Right hindlimb (tissue), 1 donor: ENCODE data around the gene ZFP28.

Experiments
- DNase-seq: peaks from one replicate; pipeline ENCODE4 v3.0.0-alpha.2; 2018

ZFP28 gene

DNA sequence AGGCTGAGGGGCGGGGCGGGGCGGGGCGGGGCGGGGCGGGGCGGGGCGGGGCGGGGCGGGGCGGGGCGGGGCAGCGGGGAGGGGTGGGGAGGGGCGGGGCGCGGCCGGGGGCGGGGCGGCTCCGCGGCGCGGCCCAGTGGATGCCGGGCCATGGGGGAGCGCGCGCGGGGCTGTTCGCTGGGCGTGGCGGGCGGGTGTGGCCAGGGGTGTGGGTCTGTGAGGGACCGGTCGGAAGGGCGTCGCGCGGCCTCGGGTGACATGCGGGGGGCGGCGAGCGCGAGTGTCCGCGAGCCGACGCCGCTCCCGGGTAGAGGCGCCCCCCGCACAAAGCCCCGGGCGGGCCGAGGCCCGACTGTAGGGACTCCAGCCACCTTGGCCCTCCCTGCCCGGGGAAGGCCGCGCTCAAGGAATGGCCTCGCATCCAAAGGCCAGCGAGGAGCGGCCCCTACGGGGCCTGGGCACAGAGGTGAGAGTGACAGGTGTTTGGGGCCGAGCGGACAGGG, at the start of gene ZFP28:
Gene ZFP28, plus strand, starts transcription at position 188 of the 503 bp plus-strand sequence. Its CDS starts 71 bp downstream, at position 259.
- no peak for DNase-seq

GRCh38 chr19:56491399-56491798, 47.3 kb upstream of the ZFP28 start:
- DNase-seq, result no peak

DNA sequence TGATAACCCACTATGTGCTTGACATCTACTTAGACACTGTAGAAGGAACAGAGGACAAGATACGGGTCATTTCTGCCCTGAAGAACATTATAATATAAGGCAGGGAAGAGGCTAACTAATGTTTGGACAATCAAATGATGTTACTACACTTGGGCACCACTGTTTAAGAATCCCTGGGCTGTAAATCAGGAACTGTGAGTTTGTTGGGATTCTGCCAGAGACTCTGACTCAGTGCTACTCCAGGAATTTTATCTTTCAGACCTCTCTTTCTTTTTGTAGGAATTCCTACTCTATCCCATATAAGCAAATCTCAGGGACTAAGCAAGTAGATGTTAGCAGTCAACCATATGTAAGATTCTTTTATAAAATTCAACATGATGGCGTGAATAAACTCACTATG, 34.2 kb upstream of the ZFP28 start:
- no peak for DNase-seq

GRCh38 chr19:56507446-56508289, 31.1 kb upstream of the ZFP28 start, which contains the start of gene ZNF471:
Gene ZNF471, plus strand, starts transcription at chr19:56507855. Its CDS starts 3,717 bp downstream, at chr19:56511572.
- DNase-seq, result peak; percentile 99

- DNase-seq, result peak; percentile 21
Measured at GRCh38 chr19:56508290-56508778, 30.4 kb upstream of the ZFP28 start.

DNA sequence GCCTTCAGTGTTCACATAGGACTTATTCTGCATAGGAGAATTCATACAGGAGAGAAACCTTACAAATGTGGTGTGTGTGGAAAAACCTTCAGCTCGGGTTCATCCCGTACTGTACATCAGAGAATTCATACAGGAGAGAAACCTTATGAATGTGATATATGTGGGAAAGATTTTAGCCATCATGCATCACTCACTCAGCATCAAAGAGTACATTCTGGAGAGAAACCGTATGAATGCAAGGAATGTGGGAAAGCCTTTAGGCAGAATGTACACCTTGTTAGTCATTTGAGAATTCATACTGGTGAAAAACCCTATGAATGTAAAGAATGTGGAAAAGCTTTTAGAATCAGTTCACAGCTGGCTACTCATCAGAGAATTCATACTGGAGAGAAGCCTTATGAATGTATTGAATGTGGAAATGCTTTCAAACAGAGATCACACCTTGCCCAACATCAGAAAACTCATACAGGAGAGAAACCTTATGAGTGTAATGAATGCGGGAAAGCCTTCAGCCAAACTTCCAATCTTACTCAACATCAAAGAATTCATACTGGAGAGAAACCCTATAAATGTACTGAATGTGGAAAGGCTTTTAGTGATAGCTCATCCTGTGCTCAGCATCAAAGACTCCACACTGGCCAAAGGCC, 13.4 kb upstream of the ZFP28 start:
- DNase-seq, result no peak

- DNase-seq, result no peak
Measured at GRCh38 chr19:56537442-56537841, 1.3 kb upstream of the ZFP28 start.

- peak; percentile 95 for DNase-seq
Measured at GRCh38 chr19:56538254-56538760, 441 bp upstream of the ZFP28 start.

GRCh38 chr19:56543776-56544175, 5.0 kb downstream of the ZFP28 start:
- no peak for DNase-seq

GRCh38 chr19:56547535-56547934, 8.8 kb downstream of the ZFP28 start:
- no peak for DNase-seq

DNA sequence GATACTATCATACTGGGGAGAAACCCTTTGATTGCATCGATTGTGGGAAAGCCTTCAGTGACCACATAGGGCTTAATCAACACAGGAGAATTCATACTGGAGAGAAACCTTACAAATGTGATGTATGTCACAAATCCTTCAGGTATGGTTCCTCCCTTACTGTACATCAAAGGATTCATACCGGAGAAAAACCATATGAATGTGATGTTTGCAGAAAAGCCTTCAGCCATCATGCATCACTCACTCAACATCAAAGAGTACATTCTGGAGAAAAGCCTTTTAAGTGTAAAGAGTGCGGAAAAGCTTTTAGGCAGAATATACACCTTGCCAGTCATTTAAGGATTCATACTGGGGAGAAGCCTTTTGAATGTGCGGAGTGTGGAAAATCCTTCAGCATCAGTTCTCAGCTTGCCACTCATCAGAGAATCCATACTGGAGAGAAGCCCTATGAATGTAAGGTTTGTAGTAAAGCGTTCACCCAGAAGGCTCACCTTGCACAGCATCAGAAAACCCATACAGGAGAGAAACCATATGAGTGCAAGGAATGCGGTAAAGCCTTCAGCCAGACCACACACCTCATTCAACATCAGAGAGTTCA, 15.6 kb downstream of the ZFP28 start:
- DNase-seq, result no peak

GRCh38 chr19:56562766-56563165, 24.0 kb downstream of the ZFP28 start:
- no peak for DNase-seq

- no peak for DNase-seq
Measured at GRCh38 chr19:56566904-56567273, 28.1 kb downstream of the ZFP28 start.

- DNase-seq, result peak; percentile 97
Measured at GRCh38 chr19:56567274-56568120, 28.7 kb downstream of the ZFP28 start, which contains the start of gene ZNF470. Gene ZNF470, plus strand, starts transcription at chr19:56567468. Its CDS starts 2,844 bp downstream, at chr19:56570312.

DNA sequence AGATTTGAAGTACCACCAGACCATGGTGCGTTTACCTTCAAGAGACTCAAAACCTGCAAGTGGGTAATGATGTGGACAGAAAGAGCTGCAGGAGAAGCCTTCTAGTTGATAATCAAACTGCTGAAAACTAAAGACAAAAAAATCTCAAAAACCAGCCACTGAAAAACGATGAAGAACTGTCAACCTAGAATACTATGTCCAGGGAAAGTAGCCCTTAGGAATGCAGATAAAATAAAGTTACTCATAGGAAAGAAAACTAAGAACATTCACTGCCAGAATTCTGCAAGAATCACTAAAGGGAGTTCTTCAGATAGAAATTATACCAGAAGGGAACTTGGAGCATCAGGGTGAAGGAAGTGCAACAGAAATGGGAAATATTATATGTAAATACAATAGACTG, 33.8 kb downstream of the ZFP28 start:
- DNase-seq, result no peak

DNA sequence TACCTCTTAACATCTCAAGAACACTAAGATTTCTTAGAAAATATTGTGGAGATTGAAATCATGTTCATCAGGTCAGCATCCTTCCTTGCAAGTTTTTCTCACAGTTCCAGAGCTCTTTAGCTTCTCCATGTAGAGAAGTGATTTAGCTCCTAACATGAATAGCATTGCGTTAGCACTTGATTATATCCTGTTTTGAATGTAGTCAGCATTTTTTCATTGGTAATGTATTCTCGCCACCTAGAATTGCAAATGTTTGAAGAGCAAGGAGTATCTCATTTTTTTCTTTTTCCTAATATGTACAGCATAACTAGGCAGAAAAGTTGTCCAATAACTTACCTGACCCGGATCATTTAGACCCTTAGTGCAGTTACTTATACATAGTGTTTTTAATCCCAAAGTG, 35.2 kb downstream of the ZFP28 start:
- DNase-seq, result no peak

DNA sequence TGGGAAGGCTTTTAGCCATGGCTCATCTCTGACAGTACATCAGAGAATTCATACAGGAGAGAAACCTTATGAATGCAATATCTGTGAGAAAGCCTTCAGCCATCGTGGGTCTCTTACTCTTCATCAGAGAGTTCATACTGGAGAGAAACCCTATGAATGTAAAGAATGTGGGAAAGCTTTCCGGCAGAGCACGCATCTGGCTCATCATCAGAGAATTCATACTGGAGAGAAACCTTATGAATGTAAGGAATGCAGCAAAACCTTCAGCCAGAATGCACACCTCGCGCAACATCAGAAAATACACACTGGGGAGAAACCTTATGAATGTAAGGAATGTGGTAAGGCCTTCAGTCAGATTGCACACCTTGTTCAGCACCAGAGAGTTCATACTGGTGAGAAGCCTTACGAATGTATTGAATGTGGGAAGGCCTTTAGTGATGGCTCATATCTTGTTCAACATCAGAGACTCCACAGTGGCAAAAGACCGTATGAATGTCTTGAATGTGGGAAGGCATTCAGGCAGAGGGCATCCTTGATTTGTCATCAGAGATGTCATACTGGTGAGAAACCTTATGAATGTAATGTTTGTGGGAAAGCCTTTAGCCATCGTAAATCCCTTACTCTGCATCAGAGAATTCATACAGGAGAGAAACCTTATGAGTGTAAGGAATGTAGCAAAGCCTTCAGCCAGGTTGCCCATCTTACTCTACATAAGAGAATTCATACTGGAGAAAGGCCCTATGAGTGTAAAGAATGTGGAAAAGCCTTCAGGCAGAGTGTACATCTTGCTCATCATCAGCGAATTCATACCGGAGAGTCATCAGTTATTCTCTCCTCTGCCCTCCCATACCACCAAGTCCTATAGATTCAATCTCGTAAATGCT, 39.2 kb downstream of the ZFP28 start:
- DNase-seq, result no peak

GRCh38 chr19:56594446-56594782, 55.7 kb downstream of the ZFP28 start:
- no peak for DNase-seq

- peak; percentile 95 for DNase-seq
Measured at GRCh38 chr19:56594783-56595547, 56.2 kb downstream of the ZFP28 start, which contains the start of gene ZNF71. Gene ZNF71, plus strand, starts transcription at chr19:56595302. Its CDS starts 6,257 bp downstream, at chr19:56601559.

DNA sequence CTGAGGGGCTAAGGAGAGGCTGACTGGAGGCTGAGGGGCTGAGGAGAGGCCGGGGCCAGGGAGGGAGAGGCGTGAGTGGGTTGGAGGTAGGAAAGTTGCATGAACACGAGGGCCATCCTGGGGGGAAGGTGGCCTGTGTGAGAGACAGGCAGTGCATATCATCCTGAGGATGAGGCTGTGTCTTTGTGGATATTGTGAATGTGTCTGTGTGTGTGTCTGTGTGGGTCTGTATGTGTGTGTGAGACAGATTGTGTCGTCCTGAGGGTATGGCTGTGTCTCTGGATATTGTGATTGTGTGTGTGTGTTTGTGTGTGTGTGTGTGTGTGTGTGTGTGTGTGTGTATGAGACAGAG, 56.8 kb downstream of the ZFP28 start:
- DNase-seq, result no peak
